ENCODE data around the gene XRN1.
"Not testable (repeated sequence)": the region's sequence is repeated elsewhere in the genome, so short reads cannot be mapped to it uniquely, and the experiment has no call there.

Gene XRN1

GRCh38 chr3:142356818-142357217, 91.0 kb downstream of the XRN1 start:
- TF ChIP-seq POLR2A (IDR thresholded peaks at IDR 0.05; ENCODE audit: extremely low read depth, insufficient read length) (no peak), MAX (IDR thresholded peaks at IDR 0.05; ENCODE audit: low read depth, low read length) (no peak), MYC (IDR thresholded peaks at IDR 0.05; ENCODE audit: low read depth, low read length) (no peak), CTCF (IDR thresholded peaks at IDR 0.05; ENCODE audit: low read depth, low read length) (no peak)
- no peak for DNase-seq (ENCODE audit: low read depth)
- H3K4me3 ChIP-seq (ENCODE audit: low read depth, low read length), result no peak overlapping the region

GRCh38 chr3:142355692-142356091, 92.1 kb downstream of the XRN1 start:
- H3K4me3 ChIP-seq (ENCODE audit: low read depth, low read length), result no peak overlapping the region
- no peak for DNase-seq (ENCODE audit: low read depth)
- no peak for TF ChIP-seq MAX (IDR thresholded peaks at IDR 0.05; ENCODE audit: low read depth, low read length)
- TF ChIP-seq MYC (IDR thresholded peaks at IDR 0.05; ENCODE audit: low read depth, low read length), result no peak
- no peak for TF ChIP-seq POLR2A (IDR thresholded peaks at IDR 0.05; ENCODE audit: extremely low read depth, insufficient read length)
- no peak for TF ChIP-seq CTCF (IDR thresholded peaks at IDR 0.05; ENCODE audit: low read depth, low read length)

- TF ChIP-seq MYC (IDR thresholded peaks at IDR 0.05; ENCODE audit: low read depth, low read length), result no peak
- TF ChIP-seq MAX (IDR thresholded peaks at IDR 0.05; ENCODE audit: low read depth, low read length), result no peak
- TF ChIP-seq POLR2A (IDR thresholded peaks at IDR 0.05; ENCODE audit: extremely low read depth, insufficient read length), result no peak
- no peak for TF ChIP-seq CTCF (IDR thresholded peaks at IDR 0.05; ENCODE audit: low read depth, low read length)
- no peak overlapping the region for H3K4me3 ChIP-seq (ENCODE audit: low read depth, low read length)
- DNase-seq (ENCODE audit: low read depth), result no peak
Observed at GRCh38 chr3:142354076-142354475, 93.8 kb downstream of the XRN1 start.

- DNase-seq (ENCODE audit: low read depth), result no peak
- no peak overlapping the region for H3K4me3 ChIP-seq (ENCODE audit: low read depth, low read length)
- TF ChIP-seq CTCF (IDR thresholded peaks at IDR 0.05; ENCODE audit: low read depth, low read length) (no peak), POLR2A (IDR thresholded peaks at IDR 0.05; ENCODE audit: extremely low read depth, insufficient read length) (no peak), MAX (IDR thresholded peaks at IDR 0.05; ENCODE audit: low read depth, low read length) (no peak), MYC (IDR thresholded peaks at IDR 0.05; ENCODE audit: low read depth, low read length) (no peak)
Observed at GRCh38 chr3:142353571-142353970, 94.3 kb downstream of the XRN1 start.

- not testable (repeated sequence) for H3K4me3 ChIP-seq (ENCODE audit: low read depth, low read length); DNase-seq (ENCODE audit: low read depth)
Observed at GRCh38 chr3:142352698-142353097, 95.1 kb downstream of the XRN1 start.

- no peak for DNase-seq (ENCODE audit: low read depth)
- H3K4me3 ChIP-seq (ENCODE audit: low read depth, low read length), result no peak overlapping the region
- TF ChIP-seq MYC (IDR thresholded peaks at IDR 0.05; ENCODE audit: low read depth, low read length) (no peak), POLR2A (IDR thresholded peaks at IDR 0.05; ENCODE audit: extremely low read depth, insufficient read length) (no peak), MAX (IDR thresholded peaks at IDR 0.05; ENCODE audit: low read depth, low read length) (no peak), CTCF (IDR thresholded peaks at IDR 0.05; ENCODE audit: low read depth, low read length) (no peak)
Observed at GRCh38 chr3:142348460-142348859, 99.4 kb downstream of the XRN1 start.
